WERI-Rb-1 (cell line): ENCODE results near the gene CAMK2G.

ENCODE experiments used
- DNase-seq: peaks from one replicate; pipeline ENCODE4 v3.0.0-alpha.2; 2020
- H3K27ac ChIP-seq: fragments of 250-450 bp; sonication (Bioruptor Pico); 2 replicates; pipeline ENCODE4 v1.5.1; 2020; ENCODE audit warnings: mild to moderate bottlenecking, moderate library complexity
- H3K27me3 ChIP-seq: fragments of 250-450 bp; sonication (Bioruptor Pico); 2 replicates; pipeline ENCODE4 v1.5.1; 2021; ENCODE audit warnings: mild to moderate bottlenecking, low read depth, moderate library complexity; ENCODE audit not compliant: insufficient read depth, severe bottlenecking
- H3K36me3 ChIP-seq: fragments of 250-450 bp; sonication (Bioruptor Pico); 2 replicates; pipeline ENCODE4 v1.5.1; 2020; ENCODE audit warnings: mild to moderate bottlenecking, moderate library complexity
- H3K4me3 ChIP-seq: 2 replicates; pipeline ENCODE4 v1.5.1; 2011; ENCODE audit warnings: low read depth, mild to moderate bottlenecking, control low read depth, low read length
- H3K9me3 ChIP-seq: fragments of 250-450 bp; sonication (Bioruptor Pico); 2 replicates; pipeline ENCODE4 v1.5.1; 2021; ENCODE audit warnings: mild to moderate bottlenecking, moderate library complexity; ENCODE audit not compliant: severe bottlenecking
- CTCF ChIP-seq: IDR thresholded peaks from 2 replicates; pipeline ENCODE4 v1.5.1; 2011; ENCODE audit warnings: low read depth, mild to moderate bottlenecking, control low read depth, inconsistent platforms, low read length

Gene CAMK2G

GRCh38 chr10:73867126-73867807 is 7.1 kb downstream of the CAMK2G start:
- DNase-seq = peak; percentile 70
- Histone ChIP-seq H3K27ac (peak overlapping the region; percentile 91), H3K4me3 (no peak overlapping the region), H3K36me3 (peaks cover 47% of the 10 kb centered on the region), H3K27me3 (no peaks in the 10 kb centered on the region), H3K9me3 (no peaks in the 10 kb centered on the region)
- 0 out of 2 replicates have a peak, but pooled peaks have one; percentile 24 for TF ChIP-seq CTCF

GRCh38 chr10:73866621-73867020 is 7.7 kb downstream of the CAMK2G start:
- no peak for TF ChIP-seq CTCF
- no peak overlapping the region for H3K4me3 ChIP-seq
- H3K27ac ChIP-seq = peak overlapping the region; percentile 91
- H3K9me3 ChIP-seq = no peaks in the 10 kb centered on the region
- no peaks in the 10 kb centered on the region for H3K27me3 ChIP-seq
- peak; percentile 86 for DNase-seq
- peaks cover 44% of the 10 kb centered on the region for H3K36me3 ChIP-seq

- H3K27me3 ChIP-seq = no peaks in the 10 kb centered on the region
- no peak for TF ChIP-seq CTCF
- H3K4me3 ChIP-seq = no peak overlapping the region
- H3K9me3 ChIP-seq = no peaks in the 10 kb centered on the region
- H3K27ac ChIP-seq = peak overlapping the region; percentile 91
- peaks cover 40% of the 10 kb centered on the region for H3K36me3 ChIP-seq
- DNase-seq = no peak
Measured at GRCh38 chr10:73865459-73866442, 8.6 kb downstream of the CAMK2G start.

DNA sequence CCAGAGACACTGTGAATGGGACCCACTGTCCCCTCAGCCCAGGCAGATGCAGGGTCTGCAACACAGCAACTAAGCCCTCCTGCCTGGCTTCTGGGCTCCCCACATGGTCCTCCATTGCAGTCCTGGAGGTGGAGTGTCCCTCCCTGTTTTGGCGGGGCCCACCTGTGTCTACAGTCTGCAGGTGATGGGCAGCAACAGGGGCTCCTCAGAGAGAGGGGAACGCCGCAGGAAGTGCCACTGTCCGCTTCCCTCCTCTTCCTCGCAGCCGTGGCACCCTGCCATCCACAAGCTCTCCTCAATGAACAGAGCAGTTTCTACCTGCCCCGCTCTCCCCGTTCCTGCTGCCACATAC is 9.3 kb downstream of the CAMK2G start:
- DNase-seq = no peak
- TF ChIP-seq CTCF = no peak
- Histone ChIP-seq H3K27me3 (no peaks in the 10 kb centered on the region), H3K9me3 (no peaks in the 10 kb centered on the region), H3K27ac (peak overlapping the region; percentile 91), H3K4me3 (no peak overlapping the region), H3K36me3 (peaks cover 40% of the 10 kb centered on the region)

DNA sequence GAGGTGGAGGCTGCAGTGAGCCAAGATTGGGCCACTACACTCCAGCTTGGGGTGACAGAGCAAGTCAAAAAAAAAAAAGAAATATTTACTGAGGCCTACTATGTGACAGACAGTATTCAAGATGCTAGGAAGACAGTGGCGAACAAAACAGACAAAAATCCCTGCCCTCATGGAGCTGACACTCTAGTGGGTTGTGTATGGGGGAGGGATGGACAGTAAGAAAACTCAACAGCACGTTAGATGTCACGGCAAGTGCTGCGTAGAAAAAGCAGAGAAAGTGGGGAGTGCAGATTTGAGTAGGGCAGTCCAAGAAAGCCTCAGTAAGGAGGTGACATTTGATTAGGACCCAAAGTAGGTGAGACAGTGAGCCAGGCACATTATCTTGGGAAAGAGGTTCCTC is 10.1 kb downstream of the CAMK2G start:
- Histone ChIP-seq H3K27me3 (no peaks in the 10 kb centered on the region), H3K9me3 (no peaks in the 10 kb centered on the region), H3K27ac (peak overlapping the region; percentile 91), H3K4me3 (no peak overlapping the region), H3K36me3 (peaks cover 42% of the 10 kb centered on the region)
- DNase-seq = no peak
- no peak for TF ChIP-seq CTCF
